DOHH2 (cell line): ENCODE measurements around the gene SPTLC2.

ENCODE experiments used
- CTCF ChIP-seq: fragments of 200-600 bp; sonication (generic); IDR thresholded peaks from one replicate; pipeline ENCODE4 v1.5.1; 2014; ENCODE audit warnings: antibody characterized with exemption, mild to moderate bottlenecking, low read depth, low read length; ENCODE audit not compliant: poor library complexity, severe bottlenecking
- EZH2phosphoT487 ChIP-seq: fragments of 200-600 bp; sonication (generic); IDR thresholded peaks from 2 replicates; pipeline ENCODE4 v1.6.1; 2017; ENCODE audit warnings: borderline replicate concordance, mild to moderate bottlenecking, antibody characterized with exemption, low read length, moderate library complexity, mixed read lengths

- TF ChIP-seq CTCF (no peak), EZH2phosphoT487 (no peak)
These were observed 73.8 kb downstream of the SPTLC2 start for GRCh38 chr14:77542421-77543239.
